GM12878 (cell line): ENCODE results near the gene SDHC. TPM values are rescaled to one million over a fixed set of nuclear protein-coding genes. Genes with fewer than 3 reads are reported as not detected.

Experiments
- DPF2 ChIP-seq: fragments of 450-650 bp; IDR thresholded peaks from 2 replicates; pipeline ENCODE4 v1.6.1; 2017; ENCODE audit warnings: mild to moderate bottlenecking
- GATAD2B ChIP-seq: fragments of 450-650 bp; conservative IDR thresholded peaks from 2 replicates; pipeline ENCODE4 v1.6.1; 2017; ENCODE audit warnings: low read depth, mild to moderate bottlenecking, moderate library complexity
- PKNOX1 ChIP-seq: fragments of 450-650 bp; IDR thresholded peaks from 2 replicates; pipeline ENCODE4 v1.6.1; 2016; ENCODE audit warnings: mild to moderate bottlenecking
- ZBED1 ChIP-seq: IDR thresholded peaks from 2 replicates; pipeline ENCODE4 v1.6.1; 2016; ENCODE audit warnings: borderline replicate concordance
- ZNF592 ChIP-seq: fragments of 450-650 bp; IDR thresholded peaks from 2 replicates; pipeline ENCODE4 v1.6.1; 2017; ENCODE audit warnings: mild to moderate bottlenecking, moderate library complexity
- ZNF687 ChIP-seq: fragments of 450-650 bp; IDR thresholded peaks from 2 replicates; pipeline ENCODE4 v1.6.1; 2017; ENCODE audit warnings: mild to moderate bottlenecking, moderate library complexity
- polyA plus RNA-seq, 11 experiments: library from polyadenylated mRNA; depleted of rRNA in 4 of 11; unstranded in 6 of 11; stranded (reverse) in 5 of 11; fragments of >200 nt; fragmentation: Nextera tagmentation in 4 of 11; fragmentation: Illumina TruSeq in 1 of 11; extraction: Ambion mirVana in 4 of 11; extraction: Trizol in 1 of 11; gene quantifications; 1 replicate in 1 of 11; 2 replicates in 10 of 11; pipeline versions ENCODE4 v1.2.1 to v1.2.3, GENCODE V29; 2011 to 2016; ENCODE audit warnings: inconsistent platforms in 2 of 11, missing spikeins in 2 of 11, low read depth in 1 of 11
- total RNA-seq, 4 experiments: library from RNA; depleted of rRNA in 3 of 4; stranded (reverse); fragments of >200 nt in 3 of 4; fragmentation: Illumina TruSeq in 1 of 4; extraction: Trizol in 1 of 4; gene quantifications; 2 replicates each; pipeline versions ENCODE4 v1.2.1 to v1.2.3, GENCODE V29; 2013 to 2021

Gene SDHC
- total and polyA plus RNA-seq, 10 of the 15 experiments (the other 5 are each of a cell fraction or from before 2014, with no cell fraction given), result 18.4 to 340 (median 178) TPM

GRCh38 chr1:161307230-161307768, 6.9 kb upstream of the SDHC start (continued):
- TF ChIP-seq DPF2 (0 out of 2 replicates have a peak, but pooled peaks have one; percentile 26), ZNF592 (no peak), ZBED1 (no peak), GATAD2B (0 out of 2 replicates have a peak, but pooled peaks have one; percentile 27), PKNOX1 (peak; percentile 59; the same call in 1 of the 2 replicates), ZNF687 (peak; percentile 61)
